Lower leg skin (tissue), 3 donors: ENCODE measurements around the gene TAF7.

Experiments
- POLR2A ChIP-seq, 2 donors: fragments of 450-650 bp; IDR thresholded peaks; one replicate each; pipeline ENCODE4 v1.6.1; 2016 to 2017; ENCODE audit warnings: antibody characterized with exemption in 2 of 2, mild to moderate bottlenecking in 1 of 2, moderate library complexity in 1 of 2
- TF ChIP-seq, protein P1 (sequence below), 3 donors: fragments of 450-650 bp; IDR thresholded peaks; one replicate each; pipeline ENCODE4 v1.5.1; 2016; ENCODE audit warnings: antibody characterized with exemption in 3 of 3, mild to moderate bottlenecking in 3 of 3, moderate library complexity in 2 of 3

DNA sequence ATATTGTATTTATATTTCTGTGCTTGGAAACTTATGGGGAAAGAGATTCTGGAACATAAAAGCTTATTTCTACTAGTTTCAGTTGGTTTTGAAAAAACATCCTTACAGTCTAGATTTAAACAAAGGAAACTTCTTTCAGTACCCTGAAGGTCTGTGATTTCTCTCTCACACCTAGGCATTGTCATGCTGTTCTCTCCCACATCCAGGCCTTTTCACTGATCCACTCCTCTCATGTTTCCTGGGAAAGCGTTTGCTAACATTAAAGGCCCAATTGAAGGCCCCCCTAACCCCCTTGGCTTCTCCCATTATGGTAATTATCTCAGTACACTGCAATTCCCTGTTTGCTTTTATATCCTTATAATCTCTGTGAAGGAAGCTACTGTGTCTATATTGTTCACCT, 22.2 kb upstream of the TAF7 start:
- TF ChIP-seq, protein P1, sequence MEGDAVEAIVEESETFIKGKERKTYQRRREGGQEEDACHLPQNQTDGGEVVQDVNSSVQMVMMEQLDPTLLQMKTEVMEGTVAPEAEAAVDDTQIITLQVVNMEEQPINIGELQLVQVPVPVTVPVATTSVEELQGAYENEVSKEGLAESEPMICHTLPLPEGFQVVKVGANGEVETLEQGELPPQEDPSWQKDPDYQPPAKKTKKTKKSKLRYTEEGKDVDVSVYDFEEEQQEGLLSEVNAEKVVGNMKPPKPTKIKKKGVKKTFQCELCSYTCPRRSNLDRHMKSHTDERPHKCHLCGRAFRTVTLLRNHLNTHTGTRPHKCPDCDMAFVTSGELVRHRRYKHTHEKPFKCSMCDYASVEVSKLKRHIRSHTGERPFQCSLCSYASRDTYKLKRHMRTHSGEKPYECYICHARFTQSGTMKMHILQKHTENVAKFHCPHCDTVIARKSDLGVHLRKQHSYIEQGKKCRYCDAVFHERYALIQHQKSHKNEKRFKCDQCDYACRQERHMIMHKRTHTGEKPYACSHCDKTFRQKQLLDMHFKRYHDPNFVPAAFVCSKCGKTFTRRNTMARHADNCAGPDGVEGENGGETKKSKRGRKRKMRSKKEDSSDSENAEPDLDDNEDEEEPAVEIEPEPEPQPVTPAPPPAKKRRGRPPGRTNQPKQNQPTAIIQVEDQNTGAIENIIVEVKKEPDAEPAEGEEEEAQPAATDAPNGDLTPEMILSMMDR (IDR thresholded peaks at IDR 0.05): no peak
- no peak for TF ChIP-seq POLR2A (IDR thresholded peaks at IDR 0.05)
